ENCODE measurements around the gene NTM. TPM values are rescaled to one million over a fixed set of nuclear protein-coding genes. Genes with fewer than 3 reads are reported as not detected.
"Not testable (repeated sequence)": the region's sequence is repeated elsewhere in the genome, so short reads cannot be mapped to it uniquely, and the experiment has no call there.

The NTM gene
- total RNA-seq, 1 donor from 2014 or later: 2.9 TPM

GRCh38 chr11:131421066-131421855 is 50.8 kb downstream of the NTM start:
- no peak for DNase-seq (ENCODE audit: low spot score)

DNA sequence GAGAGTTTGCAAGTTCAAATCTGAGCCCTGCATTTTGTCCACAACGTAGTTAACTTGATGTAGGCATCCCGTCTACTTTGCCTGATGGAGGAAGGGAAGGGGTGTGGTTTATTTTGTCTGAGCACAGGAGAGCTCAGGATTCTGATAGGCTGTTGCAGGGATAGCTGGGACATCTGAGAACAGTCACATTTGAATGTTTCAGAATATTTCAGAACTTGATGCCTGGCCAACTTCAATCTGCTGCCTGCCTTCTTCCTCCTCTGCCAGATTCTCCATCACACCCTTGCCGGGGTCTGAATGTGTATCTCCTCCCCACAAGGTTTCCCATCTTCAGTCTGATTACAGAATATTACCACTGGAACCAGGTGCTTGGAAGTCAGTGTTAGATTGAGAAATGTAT is 51.6 kb downstream of the NTM start:
- no peak for DNase-seq (ENCODE audit: low spot score)

- DNase-seq (ENCODE audit: low spot score): no peak
These were observed 52.1 kb downstream of the NTM start for GRCh38 chr11:131422496-131422895.

DNA sequence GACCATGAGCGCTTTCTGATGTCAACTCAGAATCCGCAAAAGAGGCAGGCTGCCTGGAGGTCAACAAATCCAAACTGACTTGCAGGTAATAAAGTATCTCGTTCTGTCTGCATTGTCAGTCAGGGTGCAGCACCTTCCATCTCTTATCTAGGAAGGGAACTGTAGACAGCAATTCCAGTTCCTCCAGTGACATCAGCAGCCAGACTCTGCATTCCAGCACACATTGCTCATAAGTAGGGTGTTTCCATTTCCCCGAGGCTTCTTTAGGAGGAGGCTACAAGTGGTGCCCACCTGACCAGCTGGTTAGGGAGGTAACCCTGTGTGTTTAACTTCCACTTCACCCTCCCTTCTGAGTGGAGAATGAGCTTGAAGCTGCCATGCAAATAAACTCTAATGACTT is 53.3 kb downstream of the NTM start:
- no peak for DNase-seq (ENCODE audit: low spot score)

DNA sequence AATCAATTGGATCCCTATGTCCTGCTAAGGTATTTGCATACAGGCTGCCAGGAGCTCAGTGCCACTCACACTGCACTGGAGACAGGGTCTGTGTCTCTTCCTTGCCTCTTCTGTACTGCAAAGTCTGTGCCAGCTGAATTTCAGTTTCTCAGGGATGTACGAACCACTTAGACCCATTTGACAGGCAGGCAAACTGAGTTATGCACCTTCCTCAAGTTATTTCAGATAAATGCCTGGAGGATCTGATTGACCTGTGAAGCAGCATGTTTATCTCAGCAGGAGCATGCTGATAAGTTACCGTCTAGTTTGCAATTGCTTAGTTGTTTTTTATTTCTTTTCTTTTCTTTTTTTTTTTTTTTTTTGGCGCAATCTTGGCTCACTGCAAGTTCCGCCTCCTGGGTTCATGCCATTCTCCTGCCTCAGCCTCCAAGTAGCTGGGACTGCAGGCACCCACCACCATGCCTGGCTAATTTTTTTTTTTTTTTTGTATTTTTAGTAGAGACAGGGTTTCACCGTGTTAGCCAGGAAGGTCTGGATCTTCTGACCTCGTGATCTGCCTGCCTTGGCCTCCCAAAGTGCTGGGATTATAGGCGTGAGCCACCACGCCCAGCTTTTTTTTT is 54.0 kb downstream of the NTM start:
- not testable (repeated sequence) for DNase-seq (ENCODE audit: low spot score)

GRCh38 chr11:131425285-131425684 is 54.9 kb downstream of the NTM start:
- no peak for DNase-seq (ENCODE audit: low spot score)

DNA sequence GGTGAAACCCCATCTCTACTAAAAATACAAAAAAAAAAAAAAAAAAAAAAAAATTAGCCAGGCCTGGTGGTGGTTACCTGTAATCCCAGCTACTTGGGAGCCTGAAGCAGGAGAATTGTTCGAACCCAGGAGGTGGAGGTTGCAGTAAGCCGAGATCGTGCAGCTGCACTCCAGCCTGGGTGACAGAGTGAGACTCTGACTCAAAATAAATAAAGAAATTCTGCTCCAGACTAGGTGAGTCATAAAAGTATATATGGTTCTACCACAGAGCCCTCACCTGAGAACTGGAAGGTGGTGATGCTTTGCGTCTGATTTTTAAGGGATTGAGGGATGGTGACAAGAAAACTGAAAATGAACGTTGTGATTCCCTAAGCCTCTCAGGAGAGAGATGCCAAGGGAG is 58.4 kb downstream of the NTM start:
- no peak for DNase-seq (ENCODE audit: low spot score)

- DNase-seq (ENCODE audit: low spot score): no peak
These were observed 60.2 kb downstream of the NTM start for GRCh38 chr11:131430473-131431208.

- no peak for DNase-seq (ENCODE audit: low spot score)
These were observed 70.8 kb downstream of the NTM start for GRCh38 chr11:131441051-131441810.

- DNase-seq (ENCODE audit: low spot score): no peak
These were observed 76.3 kb downstream of the NTM start for GRCh38 chr11:131446590-131447275.

DNA sequence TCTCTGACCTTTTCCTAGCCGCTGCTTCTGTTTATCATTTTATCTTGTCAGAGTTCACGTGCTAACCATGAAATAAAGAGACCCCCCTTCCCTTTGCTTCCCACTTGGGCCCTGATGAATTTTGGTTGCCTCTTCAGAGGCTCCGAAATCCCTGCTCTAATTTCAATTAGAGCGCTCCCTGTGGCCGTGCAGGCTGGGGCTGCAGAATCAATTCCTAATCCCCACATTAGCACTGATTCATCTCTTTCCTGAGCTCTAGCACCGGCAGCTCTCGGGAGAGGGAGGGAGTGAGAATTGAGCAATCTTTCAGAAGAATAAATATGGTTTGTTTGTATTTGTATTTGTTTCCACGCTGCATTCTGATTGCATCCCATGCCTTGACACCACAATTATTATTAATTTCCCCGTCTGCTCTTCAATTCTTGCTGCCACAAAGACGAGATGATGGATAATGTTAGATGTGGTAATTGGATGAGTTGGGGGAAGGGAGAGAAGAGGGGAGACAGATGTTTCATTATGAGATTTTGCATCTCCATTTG is 76.9 kb downstream of the NTM start:
- DNase-seq (ENCODE audit: low spot score): no peak

GRCh38 chr11:131447898-131448297 is 77.5 kb downstream of the NTM start:
- no peak for DNase-seq (ENCODE audit: low spot score)

- DNase-seq (ENCODE audit: low spot score): no peak
These were observed 78.9 kb downstream of the NTM start for GRCh38 chr11:131449036-131450019.

DNA sequence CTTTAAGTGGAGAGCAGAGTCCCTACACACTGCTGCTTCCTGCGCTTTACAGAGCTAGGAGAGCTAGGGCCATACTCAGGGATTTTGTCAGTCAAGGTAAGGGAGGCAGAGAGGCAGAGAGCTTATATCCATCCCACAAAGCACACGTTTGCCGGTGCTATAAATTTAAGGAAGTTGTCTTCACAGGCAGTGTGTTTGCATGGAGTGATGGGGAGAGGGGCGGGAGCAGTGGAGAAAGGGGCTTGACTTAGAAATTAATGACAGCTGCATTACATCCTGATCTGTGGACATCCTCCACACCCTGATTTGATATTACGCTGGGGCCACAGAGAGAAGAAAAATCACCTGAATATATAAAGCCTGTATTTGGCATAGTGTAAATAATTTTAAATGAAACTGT is 84.1 kb downstream of the NTM start:
- DNase-seq (ENCODE audit: low spot score): no peak

- DNase-seq (ENCODE audit: low spot score): no peak
These were observed 84.6 kb downstream of the NTM start for GRCh38 chr11:131454989-131455388.

- DNase-seq (ENCODE audit: low spot score): no peak
These were observed 85.7 kb downstream of the NTM start for GRCh38 chr11:131455843-131456704.

- DNase-seq (ENCODE audit: low spot score): no peak
These were observed 86.7 kb downstream of the NTM start for GRCh38 chr11:131457163-131457562.

DNA sequence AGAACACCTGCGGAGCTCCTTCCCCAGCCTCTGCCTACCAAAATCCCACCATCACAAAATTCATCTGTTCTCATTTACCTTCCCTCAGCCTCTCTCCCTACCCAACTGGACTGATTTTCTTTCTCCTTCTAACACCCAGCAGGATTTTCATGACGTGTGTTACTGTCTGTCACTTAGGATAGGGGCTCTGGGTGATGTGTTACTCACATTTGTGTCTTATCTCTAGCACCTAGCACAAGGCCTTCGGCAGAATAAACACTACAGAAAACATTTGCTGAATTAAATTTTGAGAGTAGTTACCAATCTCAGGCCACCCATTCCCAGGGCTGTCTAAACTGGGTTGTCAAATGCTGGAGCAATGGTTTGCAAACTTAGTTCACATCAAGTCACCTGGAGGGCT is 88.0 kb downstream of the NTM start:
- DNase-seq (ENCODE audit: low spot score): no peak

Measured in mesenteric fat pad (tissue), 1 donor.